CD4-positive, alpha-beta T cell treated with Interleukin-4 for 1 hour (primary cell): Measurements from ENCODE around the gene PKHD1.

Experiments
- DNase-seq, 2 donors: peaks; one replicate each; pipeline ENCODE4 v3.0.0-alpha.2; 2020 to 2022

PKHD1 gene

DNA sequence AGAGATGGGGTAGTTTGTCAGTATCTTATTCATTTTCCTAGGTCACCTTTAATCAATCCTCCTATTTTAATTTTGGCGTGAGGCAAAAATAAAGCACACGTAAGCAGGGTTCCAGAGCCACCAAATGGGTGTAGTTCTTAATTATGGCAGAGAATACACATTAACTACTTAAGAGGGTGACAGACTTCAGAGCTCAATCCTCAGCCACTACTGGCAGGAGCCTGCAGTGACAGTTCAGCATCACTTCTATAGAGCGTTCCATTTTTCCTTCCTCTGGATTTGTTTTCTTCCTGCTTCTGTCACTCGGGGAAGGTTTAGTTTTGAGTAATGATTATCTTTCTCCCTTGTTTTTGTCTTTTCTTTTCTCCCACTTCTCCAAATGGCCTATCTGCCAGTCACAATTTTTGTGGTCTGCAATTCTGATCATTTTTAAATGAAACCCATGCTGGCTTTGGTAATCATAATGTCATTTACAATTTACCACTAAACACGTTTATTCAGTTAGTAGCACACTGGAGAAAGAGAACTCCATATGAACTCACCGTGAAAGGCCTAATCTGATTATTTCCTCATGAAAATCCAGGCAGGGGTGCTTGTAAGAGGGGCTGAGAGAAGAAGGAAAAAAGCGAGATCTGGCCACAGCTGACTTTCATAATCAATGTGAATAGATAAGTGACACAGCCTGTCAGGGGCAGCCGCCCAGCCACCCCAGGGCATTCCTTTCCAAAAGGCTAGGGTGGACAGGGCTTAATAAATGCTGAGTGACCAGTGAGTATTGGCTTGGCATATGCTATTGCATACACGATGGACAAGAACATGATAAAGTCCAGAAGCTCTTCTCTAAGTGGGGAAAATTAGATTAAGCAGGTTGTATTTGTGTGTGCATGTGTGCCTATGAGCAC, 412.1 kb downstream of the PKHD1 start:
- no peak for DNase-seq

DNA sequence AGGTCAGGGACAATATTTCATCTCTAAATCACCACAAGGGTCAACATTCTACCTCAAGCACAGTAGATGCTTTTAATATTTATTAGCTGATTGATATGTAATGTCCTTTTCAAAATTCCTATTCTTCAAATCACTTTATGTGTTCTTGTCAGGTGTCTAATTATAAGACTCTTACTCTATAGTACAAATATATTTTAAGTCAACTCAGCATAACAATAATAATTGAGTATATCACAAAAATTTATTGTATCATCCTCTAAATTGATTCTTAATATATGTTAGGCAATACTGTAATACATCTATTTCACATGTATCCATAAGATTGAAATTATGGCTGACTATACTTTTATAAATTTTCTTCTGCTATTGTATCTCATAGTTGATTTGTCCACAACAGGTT, 423.9 kb downstream of the PKHD1 start:
- no peak for DNase-seq

DNA sequence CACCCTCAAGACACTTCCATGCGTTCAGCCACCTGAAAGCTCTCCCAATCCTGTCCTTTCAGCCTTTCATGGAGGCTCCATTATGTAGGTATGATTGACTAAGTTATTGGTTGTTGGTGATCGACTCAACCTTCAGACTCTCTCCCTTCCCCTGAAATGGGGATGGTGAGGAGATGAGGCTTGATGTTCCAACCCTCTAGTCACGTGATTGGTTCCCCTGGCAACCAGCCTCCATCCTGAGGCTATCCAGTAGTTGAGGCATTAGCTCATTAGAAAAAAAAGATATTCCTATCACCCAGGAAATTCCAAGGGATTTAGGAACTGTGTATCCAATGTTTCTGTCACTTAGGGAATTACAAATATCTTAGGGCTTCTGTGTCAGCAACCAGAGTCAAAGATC, 426.6 kb downstream of the PKHD1 start:
- DNase-seq = no peak

DNA sequence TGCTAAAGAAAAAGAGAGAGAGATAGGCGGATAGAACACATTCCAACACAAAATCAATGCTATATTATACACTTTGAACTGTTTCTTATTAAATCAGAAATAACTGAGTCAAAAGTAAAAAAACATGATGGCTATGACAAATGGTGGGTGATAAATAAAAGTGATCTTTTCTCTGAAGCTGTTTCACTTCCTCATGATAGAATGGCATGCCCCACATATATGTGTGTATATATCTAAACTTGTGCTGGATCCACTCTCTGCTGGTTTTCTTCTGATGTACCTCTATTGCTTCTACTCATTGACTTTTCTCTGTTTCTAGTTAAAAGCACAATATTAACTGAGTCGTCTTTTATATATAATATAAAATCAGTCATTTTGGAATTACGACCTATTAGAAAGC, 429.9 kb downstream of the PKHD1 start:
- DNase-seq = no peak

DNA sequence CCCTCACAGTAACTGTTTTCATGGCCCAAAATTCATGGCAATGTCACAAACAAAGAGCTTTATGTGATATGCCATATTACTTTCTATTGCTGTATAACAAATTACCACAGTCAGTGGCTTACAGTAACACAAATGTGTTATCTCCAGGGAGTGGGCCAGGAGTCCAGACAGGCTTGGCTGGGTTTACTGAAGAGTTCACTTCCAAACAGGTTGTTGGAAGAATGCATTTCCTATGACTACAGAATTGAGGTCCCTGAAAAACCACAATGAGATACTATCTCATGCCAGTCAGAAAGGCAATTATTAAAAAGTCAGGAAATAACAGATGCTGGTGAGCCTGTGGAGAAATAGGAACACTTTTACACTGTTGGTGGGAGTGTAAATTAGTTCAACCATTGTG, 431.9 kb downstream of the PKHD1 start:
- no peak for DNase-seq

DNA sequence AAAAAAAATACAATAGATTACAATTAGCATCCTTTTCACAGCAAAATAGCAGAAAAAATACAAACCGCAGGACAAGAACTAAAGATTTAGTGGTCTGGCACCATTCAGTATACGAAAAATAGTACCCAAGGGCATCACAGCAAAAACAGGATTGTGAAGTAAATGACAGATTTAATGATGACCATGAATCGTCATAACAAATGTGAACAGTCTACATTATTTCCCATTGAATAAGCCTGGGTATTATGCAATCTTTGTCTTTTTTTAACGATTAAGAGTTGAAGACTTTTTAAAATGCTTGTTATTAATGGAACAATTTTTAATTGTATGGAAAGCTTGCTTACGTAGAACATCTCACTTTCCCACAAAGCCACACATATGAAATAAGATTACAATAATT, 432.8 kb downstream of the PKHD1 start:
- DNase-seq = no peak

DNA sequence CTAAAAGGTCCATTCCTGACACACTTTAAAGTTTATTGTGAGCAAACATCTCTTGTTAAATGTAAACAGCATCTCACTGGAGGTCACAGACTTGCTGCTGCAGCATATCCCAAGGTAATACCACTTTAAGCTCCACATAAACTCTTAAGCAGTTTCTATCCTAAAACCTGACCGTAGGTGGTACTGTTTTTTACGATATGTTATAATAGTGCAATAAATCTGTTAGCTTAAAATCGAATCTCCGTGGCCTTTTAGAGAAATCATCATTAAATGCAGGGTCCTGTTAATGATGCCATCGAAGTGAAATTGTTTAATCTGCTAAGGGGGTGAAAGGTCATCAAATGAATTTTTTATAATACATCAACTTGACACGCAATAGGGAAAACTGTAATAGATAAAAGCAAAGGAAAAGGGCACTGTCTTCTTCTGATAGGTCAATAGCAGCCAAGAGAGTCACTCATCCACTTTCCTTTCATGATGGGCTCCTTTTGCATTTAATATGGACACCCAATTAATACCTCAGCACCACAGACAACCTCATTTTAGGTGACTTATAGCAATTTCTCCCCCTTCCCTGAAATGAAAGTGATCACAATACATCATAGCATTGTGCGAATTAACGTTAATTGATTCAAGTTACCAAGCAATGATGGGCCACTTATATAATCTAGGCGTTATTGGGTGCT, 436.1 kb downstream of the PKHD1 start:
- DNase-seq = no peak

DNA sequence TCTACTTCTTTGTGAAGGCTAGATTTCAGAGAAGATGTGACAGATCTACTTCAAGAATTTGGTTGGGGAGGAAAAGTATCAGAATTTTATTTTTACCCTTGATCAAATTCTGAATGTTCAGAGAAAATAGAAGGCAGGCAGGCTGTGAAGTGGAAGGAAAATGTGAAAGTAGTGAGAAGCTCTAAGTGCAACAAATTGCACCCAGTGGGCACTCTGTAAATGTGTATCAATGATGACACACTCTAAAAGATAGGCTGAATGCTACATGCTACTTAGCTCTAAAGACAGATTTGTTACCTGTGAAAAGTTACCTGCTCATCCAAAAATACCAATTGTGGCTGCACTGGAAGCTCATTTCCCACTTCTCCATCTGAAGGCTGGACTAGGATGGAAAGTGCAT, 438.6 kb downstream of the PKHD1 start:
- DNase-seq = no peak

DNA sequence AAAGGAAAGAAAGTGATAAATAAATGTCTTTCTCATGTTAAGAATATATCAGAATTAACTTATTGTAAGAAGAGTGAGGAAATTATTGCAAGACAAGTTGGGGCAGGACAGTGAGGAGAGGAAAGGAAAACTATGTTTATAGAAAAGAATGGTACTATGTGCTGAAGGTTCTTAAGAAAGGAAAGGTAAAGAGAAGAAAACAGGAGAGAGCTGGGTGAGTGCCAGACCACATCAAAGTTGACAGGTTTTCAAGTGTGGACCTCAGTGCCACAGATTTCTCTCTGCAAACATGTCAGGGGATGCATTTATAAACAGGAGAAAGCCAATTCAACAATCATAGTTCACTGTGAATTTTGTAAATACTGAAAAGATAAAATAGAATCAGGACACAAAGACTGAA, 439.2 kb downstream of the PKHD1 start:
- DNase-seq = no peak

DNA sequence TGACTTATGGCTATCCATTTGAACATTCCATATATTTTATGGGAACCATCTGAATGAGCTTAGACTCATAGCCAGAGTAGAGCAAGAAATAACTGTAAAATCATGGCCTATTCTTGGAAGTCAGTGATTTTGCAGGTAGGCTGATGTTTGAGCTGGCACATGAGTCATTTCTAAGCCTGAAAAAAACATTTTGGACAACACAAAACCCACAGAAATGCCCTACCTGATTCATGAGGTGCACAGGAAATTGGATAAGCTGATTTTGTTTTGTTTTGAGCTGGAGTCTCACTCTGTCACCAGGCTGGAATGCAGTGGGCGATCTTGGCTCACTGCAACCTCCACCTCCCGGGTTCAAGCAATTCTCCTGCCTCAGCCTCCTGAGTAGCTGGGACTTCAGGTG, 443.0 kb downstream of the PKHD1 start:
- DNase-seq = no peak

DNA sequence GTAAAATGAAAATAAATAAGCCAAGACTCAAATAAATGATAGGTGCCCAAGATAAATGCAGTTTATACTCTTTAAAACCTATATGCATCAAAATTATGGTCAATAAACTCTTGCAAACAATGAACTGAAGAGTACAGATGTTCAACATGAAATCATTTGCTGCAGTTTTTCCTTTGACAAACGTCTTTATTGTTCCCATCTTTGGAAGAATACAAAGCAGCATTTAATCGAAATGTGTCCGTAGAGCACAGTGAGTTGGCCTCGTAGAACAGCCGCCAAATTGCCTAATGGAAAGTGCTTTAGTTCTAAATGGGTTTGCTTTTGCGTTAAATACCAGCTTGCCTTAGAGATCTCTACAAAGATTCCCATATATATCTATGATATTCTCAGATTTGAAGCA, 447.4 kb downstream of the PKHD1 start:
- DNase-seq = no peak

DNA sequence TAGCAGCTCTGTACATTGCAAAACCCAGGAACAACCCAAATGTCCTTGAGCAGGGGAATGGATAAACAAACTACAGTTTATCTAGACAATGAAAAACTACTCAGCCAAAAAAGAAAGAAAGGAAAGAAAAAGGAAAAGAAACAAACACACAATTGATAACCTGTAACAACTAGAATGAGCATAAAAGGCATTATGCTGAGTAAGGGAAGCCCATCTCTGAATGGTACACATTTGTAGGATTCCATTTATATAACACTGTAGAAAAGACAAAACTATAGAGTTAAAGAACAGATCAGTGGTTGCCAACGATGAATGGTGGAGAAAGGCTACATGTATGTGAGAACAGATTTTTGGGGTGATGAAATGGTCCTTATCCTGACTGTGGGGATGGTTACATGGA, 454.0 kb downstream of the PKHD1 start:
- DNase-seq = no peak

DNA sequence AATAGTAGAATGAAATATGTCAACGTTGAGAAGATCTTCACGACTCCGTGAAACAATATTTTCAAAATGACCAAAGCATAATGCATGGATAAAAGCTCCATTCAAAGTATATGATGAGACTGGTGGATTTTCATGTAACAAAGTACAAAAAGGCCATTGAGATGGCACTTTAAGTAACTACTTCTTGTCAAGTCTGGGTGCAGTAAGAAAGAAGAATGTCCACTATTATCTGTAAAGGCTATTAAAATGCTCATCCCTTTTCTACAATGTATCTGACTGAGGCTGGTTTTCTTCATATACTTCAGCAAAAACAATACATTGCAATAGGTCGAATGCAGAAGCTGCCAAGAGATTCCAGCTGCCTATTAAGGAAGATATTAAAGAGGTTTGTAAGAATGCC, 457.4 kb downstream of the PKHD1 start:
- no peak for DNase-seq

DNA sequence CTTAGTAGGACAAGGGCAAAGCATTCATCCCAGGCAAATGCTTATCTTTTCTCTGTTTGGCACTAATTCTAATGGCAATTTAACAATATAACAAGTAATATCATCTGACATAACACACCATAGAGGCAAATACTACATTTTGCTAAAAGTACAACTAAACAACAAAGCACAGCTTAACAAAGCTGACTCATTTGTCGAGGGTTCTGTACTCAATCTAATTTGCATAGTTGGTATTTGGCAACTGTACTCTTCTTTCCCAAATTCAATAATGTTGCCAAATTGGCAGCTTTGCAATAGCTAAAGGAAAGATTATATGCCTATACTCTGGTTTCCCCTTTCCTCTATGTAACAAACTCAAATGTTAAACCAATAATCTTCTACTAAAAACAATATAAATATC, 461.0 kb downstream of the PKHD1 start:
- DNase-seq = no peak

DNA sequence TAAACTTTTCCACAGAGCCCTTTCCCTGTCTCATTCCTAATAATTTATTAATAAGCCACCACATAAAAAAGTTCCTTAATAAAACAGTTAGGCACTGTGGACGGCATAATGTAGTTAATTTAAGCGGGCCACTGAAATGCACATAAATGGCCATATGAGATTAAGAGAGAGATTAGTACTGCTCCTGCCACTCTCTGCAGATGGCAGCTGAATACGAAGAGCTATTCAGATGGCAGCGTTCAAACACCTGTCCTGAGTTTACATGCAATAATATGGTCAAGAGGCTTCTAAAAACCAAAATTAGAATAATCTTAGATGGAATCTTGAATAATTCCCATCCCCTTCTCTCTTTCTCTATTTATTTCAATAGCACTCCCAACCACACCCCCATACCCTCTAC, 461.8 kb downstream of the PKHD1 start:
- DNase-seq = no peak

DNA sequence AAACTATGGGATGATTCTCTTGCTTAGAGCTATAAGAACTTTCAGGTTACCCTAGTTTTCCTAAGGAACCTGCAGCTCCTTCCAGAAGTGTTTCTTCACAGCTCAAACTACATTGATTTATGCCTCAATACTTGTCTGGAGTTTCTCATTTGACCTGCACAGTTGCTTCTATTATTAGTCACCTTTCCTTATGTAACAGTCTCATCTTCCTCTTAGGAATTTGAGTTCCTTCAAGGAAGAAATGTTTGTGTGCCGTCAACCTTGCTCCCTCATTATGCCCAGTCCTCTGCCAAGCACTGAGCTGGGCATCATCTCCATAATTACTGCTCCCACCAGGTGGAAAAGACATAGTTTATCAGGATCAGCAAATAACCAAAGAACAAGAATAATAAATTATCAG, 466.4 kb downstream of the PKHD1 start:
- no peak for DNase-seq

DNA sequence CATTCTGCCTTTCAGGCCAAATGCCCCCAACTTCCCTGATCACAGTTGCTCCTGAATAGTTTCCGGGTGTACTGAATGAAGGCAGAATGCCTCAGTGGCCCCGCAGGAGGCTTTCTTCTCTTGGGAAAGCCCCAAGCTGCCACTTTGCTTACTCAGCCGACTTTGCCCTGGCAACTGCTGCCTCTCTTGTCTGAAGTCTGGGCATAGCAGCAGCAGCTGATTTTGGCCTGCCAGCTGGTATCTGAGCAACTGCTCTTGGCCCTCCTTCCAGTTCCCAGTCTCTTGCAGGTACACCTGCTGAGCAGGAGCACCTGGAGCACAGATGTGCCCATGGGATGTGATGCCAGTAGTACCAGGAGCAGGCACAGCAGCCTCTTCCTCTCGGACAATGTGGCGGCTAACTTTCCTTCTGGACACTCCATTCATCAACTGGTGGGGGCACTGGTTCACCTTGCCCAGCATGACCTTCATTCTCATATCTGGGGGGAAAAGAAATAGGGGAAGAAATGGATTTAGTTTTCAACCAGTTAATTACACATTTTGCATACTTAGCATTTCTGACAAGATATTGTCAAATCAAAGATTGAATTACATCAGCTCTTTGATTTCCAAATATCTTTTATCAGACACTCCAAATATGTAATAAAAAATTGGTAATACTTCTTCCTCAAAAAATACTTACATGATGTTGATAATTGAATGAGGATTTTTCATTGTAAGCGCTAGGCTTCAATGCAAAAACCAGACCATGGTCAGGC, 468.2 kb downstream of the PKHD1 start:
- DNase-seq = no peak

DNA sequence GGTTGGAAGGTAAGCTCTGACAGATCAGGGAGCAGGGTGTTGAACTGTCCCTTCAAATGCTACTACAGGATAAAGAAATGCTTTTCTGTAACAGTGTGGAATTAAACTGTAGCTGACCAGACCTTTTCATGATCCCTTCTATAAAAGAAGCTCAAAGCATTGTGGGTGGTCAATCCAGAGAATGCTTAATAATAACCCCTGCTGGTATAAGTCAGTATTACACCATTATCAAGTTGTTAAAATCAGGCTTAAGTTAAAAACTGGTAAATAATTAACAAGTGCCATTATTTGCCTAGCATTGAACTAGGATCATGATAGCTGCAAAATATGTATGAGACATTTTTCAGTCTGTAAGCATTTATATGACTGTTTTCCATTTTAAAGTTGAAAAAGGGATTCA, 468.9 kb downstream of the PKHD1 start:
- DNase-seq = no peak

DNA sequence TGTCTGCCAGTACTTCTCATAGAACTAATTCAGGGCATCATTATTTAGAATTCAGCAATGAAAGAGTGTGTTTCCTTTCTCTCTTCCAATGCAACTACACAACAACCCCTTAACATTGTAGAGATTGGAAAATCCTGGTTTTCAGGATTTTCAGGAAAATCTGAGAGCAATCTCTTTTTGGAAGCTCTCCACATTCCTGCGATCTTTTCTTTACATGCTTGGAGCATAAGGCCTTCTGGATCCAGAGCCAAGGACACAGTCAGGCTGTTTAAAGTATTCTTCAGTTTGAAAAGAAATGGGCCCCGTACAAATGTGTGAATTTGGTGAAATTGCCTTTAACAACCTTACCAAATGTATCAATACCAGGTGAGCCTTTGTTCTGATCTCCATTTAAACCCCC, 469.7 kb downstream of the PKHD1 start:
- no peak for DNase-seq

DNA sequence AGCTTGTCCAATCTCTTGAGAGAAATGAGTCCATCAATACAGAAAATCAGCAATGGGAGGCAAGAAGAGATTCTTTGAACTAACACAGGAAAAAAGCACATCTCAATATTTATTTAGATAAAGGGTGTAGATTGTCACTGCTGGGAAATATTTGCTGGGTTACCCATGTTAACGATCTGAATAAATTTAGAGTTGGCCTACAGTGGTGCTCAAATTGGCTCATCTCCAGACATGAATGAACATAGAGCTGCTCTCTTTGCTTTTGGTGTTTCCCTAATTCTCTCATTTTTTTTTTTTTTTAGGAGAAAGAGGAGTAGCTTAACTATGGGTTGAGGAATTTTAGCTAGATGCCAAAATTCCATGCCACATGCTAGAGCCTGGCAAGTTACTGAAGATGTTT, 471.2 kb downstream of the PKHD1 start:
- no peak for DNase-seq

DNA sequence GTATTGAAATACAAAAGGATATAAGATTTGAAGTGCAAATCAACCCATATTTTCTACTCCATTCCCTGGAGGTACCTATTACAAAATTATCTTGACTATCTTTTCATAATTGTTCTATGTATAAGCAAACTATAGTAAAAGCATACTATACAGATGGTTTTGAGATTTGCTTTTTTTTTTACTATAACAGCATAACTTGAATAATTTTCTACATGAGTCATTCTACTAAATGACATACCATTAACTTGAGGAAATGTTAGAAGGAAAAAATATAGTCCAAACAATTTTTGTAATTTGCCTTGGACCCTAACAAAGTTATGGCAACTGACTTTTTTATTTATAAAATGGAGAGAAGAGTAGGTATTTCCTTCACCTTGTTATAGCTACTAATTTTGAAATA, 472.7 kb downstream of the PKHD1 start:
- DNase-seq = no peak

DNA sequence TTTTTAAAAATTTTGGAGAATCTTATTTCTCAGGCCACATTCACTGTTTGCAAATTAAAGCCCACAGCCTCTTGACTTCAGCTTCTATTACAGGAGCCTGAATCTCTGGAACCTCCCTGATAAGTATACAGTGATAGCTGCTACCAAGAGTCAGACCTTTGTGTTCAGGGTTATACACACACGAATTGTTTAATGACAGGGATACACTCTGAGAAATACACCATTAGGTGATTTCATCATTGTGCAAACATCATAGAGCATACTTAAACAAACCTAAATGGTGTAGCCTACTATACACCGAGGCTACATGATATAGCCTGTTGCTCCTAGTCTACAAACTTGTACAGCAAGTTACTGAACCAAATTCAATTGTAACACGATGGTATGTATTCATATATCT, 473.9 kb downstream of the PKHD1 start:
- DNase-seq = no peak

DNA sequence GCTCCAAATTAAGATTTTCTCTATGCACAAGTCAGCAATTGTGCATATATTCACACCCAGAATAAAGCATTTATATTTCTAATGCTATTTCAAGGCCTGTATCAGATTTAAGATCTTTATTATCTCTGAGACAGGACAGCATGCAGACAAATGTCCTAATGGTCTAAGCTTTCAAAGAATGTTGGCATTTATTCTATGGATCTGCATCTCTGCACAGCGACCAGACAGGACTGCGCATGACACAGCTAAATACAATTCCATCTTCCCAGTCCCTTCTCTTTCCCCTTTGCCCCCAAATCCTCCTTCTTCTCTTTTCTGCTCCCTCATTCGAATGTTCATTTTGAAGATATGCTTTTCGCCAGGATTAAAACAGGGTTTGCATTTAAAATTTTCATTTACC, 478.5 kb downstream of the PKHD1 start:
- DNase-seq = no peak

DNA sequence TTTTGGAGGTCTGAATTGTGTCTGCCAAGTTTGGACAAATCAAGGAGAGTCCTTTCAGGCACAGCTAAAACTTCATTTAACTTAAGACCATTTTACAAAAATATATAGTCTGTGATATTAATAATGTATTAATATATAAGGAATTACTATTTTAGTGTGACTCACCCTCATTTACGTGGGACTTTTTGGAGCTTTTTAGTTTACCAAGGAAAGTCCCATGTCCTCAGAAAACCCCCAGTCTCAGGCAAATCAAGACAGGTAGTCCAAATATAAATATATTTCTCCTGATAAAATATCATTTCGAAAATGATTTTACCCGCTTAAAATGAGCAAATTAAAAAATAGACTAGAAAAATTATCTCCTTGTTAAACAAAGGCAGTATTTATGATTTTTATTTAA, 479.0 kb downstream of the PKHD1 start:
- DNase-seq = no peak
